ENCODE results near the gene KDM2A. TPM values are rescaled to one million over a fixed set of nuclear protein-coding genes. Genes with fewer than 3 reads are reported as not detected.

The KDM2A gene
- total RNA-seq, 2 donors from 2014 or later = 40.1 to 130 TPM

DNA sequence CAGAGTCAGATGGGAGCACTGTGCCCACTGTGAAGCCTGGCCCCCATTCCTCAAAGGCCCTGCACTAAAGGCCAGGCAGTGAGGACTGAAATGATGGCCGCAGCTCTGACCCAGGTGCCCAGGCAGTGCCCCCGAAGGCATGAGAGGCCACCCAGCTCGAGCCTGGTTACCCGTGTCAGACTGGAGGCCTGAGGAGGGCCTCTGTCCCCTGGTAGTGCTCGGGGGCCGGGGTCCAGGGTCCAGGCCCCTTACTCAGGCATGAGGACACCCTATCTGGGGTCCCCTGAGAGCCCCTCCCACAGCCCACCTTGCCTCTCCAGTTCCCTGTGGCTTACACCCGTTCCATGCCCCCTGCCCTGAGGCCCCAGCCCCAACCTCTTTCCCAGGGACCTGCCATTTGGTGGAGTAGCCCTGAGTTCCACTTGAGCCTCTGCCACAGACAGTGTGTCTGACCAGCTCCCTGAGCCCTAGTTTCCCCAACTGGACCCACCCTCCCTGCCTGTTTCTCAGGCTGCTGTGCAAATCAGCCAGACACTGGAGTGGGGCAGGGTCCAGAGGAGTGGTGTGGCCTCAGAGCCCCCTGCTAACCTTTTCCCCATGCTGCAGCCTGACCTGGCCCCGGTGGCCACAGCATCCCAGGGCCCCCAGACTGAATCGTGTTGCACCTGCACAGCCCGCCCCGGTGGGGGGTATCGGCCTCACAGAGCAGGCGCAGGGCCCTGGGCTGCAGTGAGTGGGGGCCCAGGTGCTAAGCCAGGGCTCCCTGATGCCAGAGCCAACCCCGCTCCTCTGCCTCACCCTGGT lies 159.3 kb downstream of the KDM2A start:
- H3K27ac ChIP-seq = peak overlapping the region; percentile 81 to 84
- ATAC-seq (ENCODE audit: insufficient number of reproducible peaks, low FRiP score, low read depth) (no peak), DNase-seq (ENCODE audit: low spot score) (no peak)
- peak overlapping the region; percentile 68 for H3K4me3 ChIP-seq
- no peaks in the 10 kb centered on the region for H3K27me3 ChIP-seq (replicated peaks; ENCODE audit: insufficient read depth)
- peaks cover 45% of the 10 kb centered on the region for H3K36me3 ChIP-seq
- TF ChIP-seq, protein P1, sequence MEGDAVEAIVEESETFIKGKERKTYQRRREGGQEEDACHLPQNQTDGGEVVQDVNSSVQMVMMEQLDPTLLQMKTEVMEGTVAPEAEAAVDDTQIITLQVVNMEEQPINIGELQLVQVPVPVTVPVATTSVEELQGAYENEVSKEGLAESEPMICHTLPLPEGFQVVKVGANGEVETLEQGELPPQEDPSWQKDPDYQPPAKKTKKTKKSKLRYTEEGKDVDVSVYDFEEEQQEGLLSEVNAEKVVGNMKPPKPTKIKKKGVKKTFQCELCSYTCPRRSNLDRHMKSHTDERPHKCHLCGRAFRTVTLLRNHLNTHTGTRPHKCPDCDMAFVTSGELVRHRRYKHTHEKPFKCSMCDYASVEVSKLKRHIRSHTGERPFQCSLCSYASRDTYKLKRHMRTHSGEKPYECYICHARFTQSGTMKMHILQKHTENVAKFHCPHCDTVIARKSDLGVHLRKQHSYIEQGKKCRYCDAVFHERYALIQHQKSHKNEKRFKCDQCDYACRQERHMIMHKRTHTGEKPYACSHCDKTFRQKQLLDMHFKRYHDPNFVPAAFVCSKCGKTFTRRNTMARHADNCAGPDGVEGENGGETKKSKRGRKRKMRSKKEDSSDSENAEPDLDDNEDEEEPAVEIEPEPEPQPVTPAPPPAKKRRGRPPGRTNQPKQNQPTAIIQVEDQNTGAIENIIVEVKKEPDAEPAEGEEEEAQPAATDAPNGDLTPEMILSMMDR (IDR thresholded peaks at IDR 0.05) = no peak
- H3K4me1 ChIP-seq (ENCODE audit: control insufficient read depth in 1 of 2, low read depth in 2 of 2) = peaks cover 41 to 63% of the 10 kb centered on the region in 2 donors
- H3K9me3 ChIP-seq = no peaks in the 10 kb centered on the region

DNA sequence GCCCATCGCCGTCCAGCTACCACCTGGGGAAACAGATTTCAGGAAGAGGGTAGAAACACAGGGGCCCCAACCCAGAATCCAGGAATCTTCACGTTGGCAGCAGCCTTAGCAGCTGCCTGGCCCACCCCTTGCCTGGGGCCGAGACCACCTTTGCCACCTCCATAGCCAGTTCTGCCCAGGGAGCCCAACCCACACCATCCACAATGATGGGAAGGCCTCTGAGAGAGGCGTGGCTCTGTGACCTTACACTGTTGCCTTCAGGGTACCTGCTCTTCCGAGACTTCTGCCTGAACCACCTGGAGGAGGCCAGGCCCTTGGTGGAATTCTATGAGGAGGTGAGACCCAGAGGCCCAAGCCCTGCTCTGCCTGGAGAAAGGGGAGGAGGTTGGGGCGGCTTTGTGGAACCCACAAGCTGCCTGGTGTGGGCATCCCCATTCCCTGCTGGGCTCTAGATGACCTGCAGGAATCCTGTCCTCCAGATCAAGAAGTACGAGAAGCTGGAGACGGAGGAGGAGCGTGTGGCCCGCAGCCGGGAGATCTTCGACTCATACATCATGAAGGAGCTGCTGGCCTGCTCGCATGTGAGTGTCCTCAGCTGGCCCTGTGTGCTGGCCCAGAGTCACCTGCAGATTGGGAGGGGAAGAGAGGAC lies 160.0 kb downstream of the KDM2A start:
- Histone ChIP-seq H3K4me3 (no peak overlapping the region), H3K4me1 (ENCODE audit: control insufficient read depth in 1 of 2, low read depth in 2 of 2) (peaks cover 34 to 56% of the 10 kb centered on the region in 2 donors), H3K27ac (peak overlapping the region in 1 of 2 donors; percentile 81), H3K36me3 (peaks cover 53% of the 10 kb centered on the region), H3K27me3 (replicated peaks; ENCODE audit: insufficient read depth) (no peaks in the 10 kb centered on the region), H3K9me3 (no peaks in the 10 kb centered on the region)
- no peak for DNase-seq (ENCODE audit: low spot score)
- TF ChIP-seq, protein P1 (IDR thresholded peaks at IDR 0.05) = no peak
- ATAC-seq (ENCODE audit: insufficient number of reproducible peaks, low FRiP score, low read depth) = no peak

DNA sequence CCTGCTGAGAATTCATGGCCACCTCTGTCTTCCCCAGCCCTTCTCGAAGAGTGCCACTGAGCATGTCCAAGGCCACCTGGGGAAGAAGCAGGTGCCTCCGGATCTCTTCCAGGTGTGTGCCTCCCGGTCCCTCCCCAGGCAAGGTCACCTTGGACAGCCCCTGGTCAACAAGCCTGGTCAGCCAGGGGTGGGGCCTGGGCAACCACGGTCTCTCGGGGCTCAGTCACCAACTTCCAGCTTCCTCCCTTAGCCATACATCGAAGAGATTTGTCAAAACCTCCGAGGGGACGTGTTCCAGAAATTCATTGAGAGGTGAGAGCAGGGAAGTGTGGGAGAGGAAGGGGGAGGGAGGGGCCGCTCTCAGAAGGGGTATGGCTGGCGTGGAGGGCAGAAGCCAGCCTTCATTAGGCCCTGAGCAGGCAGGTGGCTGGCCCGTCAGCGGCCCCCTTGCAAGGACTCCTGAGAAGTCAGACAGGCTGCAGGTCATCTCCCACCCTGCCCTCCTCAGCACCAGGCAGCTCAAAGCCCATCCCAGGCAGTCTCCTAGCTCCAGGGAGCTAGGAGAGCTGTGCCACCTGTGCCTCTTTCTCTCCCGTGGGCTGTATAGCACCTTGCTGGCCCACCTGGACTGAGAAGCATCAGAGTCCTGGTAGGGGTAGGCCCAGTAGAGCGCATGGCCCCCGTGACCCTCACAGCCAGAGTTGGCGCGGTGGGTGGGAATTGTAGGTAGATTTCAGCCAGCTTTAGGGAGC lies 160.7 kb downstream of the KDM2A start:
- Histone ChIP-seq H3K36me3 (peaks cover 60% of the 10 kb centered on the region), H3K27ac (no peak overlapping the region)

DNA sequence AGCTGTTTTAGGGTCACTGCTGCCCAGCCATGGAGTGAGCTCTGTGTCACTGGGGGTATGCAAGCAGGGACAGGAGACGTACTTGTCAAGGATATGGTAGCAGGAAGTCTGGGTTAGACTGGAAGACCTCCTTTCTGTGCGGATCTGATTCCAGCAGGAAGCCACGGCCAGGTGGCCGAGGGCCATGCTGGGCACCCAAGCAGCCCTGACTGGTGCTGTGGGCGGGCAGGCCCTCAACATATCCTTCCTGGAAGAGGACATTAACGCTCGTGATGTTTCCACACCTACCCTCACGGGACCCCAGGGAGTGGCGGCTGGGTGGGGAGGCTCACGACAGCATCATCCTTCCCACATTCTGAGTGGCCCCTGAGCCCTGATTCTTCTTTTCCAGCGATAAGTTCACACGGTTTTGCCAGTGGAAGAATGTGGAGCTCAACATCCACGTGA lies 161.3 kb downstream of the KDM2A start:
- H3K4me3 ChIP-seq = no peak overlapping the region
- DNase-seq (ENCODE audit: low spot score) (no peak), ATAC-seq (ENCODE audit: insufficient number of reproducible peaks, low FRiP score, low read depth) (no peak)
- TF ChIP-seq, protein P1 (IDR thresholded peaks at IDR 0.05) = no peak
- no peak overlapping the region for H3K27ac ChIP-seq
- H3K4me1 ChIP-seq (ENCODE audit: control insufficient read depth in 1 of 2, low read depth in 2 of 2) = peaks cover 24 to 43% of the 10 kb centered on the region in 2 donors
- H3K36me3 ChIP-seq = peaks cover 66% of the 10 kb centered on the region
- no peaks in the 10 kb centered on the region for H3K9me3 ChIP-seq
- H3K27me3 ChIP-seq (replicated peaks; ENCODE audit: insufficient read depth) = no peaks in the 10 kb centered on the region

More for the DNA sequence above, 160.7 kb downstream of the KDM2A start:
- no peak for ATAC-seq (ENCODE audit: insufficient number of reproducible peaks, low FRiP score, low read depth)
- Histone ChIP-seq H3K4me1 (ENCODE audit: control insufficient read depth in 1 of 2, low read depth in 2 of 2) (peaks cover 29 to 49% of the 10 kb centered on the region in 2 donors), H3K4me3 (no peak overlapping the region), H3K27me3 (replicated peaks; ENCODE audit: insufficient read depth) (no peaks in the 10 kb centered on the region), H3K9me3 (no peaks in the 10 kb centered on the region)
- no peak for DNase-seq (ENCODE audit: low spot score)
- TF ChIP-seq, protein P1 (IDR thresholded peaks at IDR 0.05) = no peak
